Loucy (cell line): Measurements from ENCODE around the gene BLNK.

Source experiments
- H2AFZ ChIP-seq: fragments of 200-600 bp; sonication (generic); 2 replicates; pipeline ENCODE4 v1.6.0; 2016; ENCODE audit warnings: antibody characterized with exemption, mild to moderate bottlenecking, low read length, moderate library complexity
- H3F3A ChIP-seq: fragments of 200-600 bp; 2 replicates; pipeline ENCODE4 v1.6.0; 2016; ENCODE audit warnings: antibody characterized with exemption, low read depth, mild to moderate bottlenecking
- H3K27me3 ChIP-seq: fragments of 200-600 bp; sonication (generic); 2 replicates; pipeline ENCODE4 v1.6.1; 2014; ENCODE audit warnings: low read length, mild to moderate bottlenecking; ENCODE audit not compliant: insufficient read depth, poor library complexity, severe bottlenecking
- H3K36me3 ChIP-seq: fragments of 200-600 bp; sonication (generic); 2 replicates; pipeline ENCODE4 v1.6.1; 2016; ENCODE audit warnings: low read length; ENCODE audit not compliant: insufficient read depth
- H3K4me1 ChIP-seq: fragments of 200-600 bp; sonication (generic); 2 replicates; pipeline ENCODE4 v1.5.1; 2014; ENCODE audit warnings: low read length, mild to moderate bottlenecking; ENCODE audit not compliant: insufficient read depth, poor library complexity, severe bottlenecking
- H3K4me2 ChIP-seq: fragments of 200-600 bp; sonication (generic); 2 replicates; pipeline ENCODE4 v1.6.0; 2014; ENCODE audit warnings: antibody characterized with exemption, low read length, low read depth, mild to moderate bottlenecking; ENCODE audit not compliant: poor library complexity, severe bottlenecking
- H3K4me3 ChIP-seq: fragments of 200-600 bp; sonication (generic); 2 replicates; pipeline ENCODE4 v1.5.1; 2014; ENCODE audit warnings: low read length, mild to moderate bottlenecking, mixed read lengths; ENCODE audit not compliant: poor library complexity, severe bottlenecking
- H3K79me2 ChIP-seq: fragments of 200-600 bp; sonication (generic); 2 replicates; pipeline ENCODE4 v1.6.1; 2014; ENCODE audit warnings: low read length; ENCODE audit not compliant: insufficient read depth
- H3K9ac ChIP-seq: fragments of 200-600 bp; sonication (generic); 2 replicates; pipeline ENCODE4 v1.6.0; 2014; ENCODE audit warnings: mild to moderate bottlenecking, low read depth, low read length, moderate library complexity; ENCODE audit not compliant: poor library complexity, severe bottlenecking
- H3K9me2 ChIP-seq: fragments of 200-600 bp; sonication (generic); replicated peaks from 2 replicates; pipeline ENCODE4 v1.6.1; 2016; ENCODE audit warnings: low read depth, low read length, mixed read lengths
- H3K9me3 ChIP-seq: fragments of 200-600 bp; sonication (generic); 2 replicates; pipeline ENCODE4 v1.6.1; 2014; ENCODE audit warnings: mild to moderate bottlenecking, antibody characterized with exemption, low read length, low read depth; ENCODE audit not compliant: insufficient read depth
- H4K20me1 ChIP-seq: fragments of 200-600 bp; sonication (generic); 2 replicates; pipeline ENCODE4 v1.6.0; 2014; ENCODE audit warnings: antibody characterized with exemption, low read length, mild to moderate bottlenecking; ENCODE audit not compliant: insufficient read depth, poor library complexity, severe bottlenecking
- EZH2phosphoT487 ChIP-seq: fragments of 200-600 bp; IDR thresholded peaks from 2 replicates; pipeline ENCODE4 v1.6.1; 2018; ENCODE audit warnings: antibody characterized with exemption, mild to moderate bottlenecking, moderate library complexity, borderline replicate concordance
- TF ChIP-seq, protein P1 (sequence below): fragments of 200-600 bp; sonication (generic); conservative IDR thresholded peaks from 2 replicates; pipeline ENCODE4 v1.5.1; 2014; ENCODE audit warnings: mild to moderate bottlenecking, antibody characterized with exemption, low read length

Gene BLNK

DNA sequence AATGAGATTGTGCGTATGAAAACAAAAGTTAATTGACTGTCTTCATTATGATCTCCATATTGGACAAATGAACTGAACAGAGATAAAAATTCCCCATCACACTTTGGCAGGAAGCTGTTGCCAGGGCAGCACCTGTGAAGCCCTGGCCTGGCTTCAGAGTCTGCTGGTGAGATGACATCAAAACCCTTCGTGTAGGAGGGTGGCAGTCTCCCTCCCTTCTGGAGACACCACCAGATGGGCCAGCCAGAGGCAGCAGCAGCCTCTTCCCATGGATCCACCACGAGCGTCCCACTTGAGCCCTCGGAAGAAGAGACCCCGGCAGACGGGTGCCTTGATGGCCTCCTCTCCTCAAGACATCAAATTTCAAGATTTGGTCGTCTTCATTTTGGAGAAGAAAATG lies 32.9 kb upstream of the BLNK start, which contains the start of gene DNTT:
Gene DNTT (plus strand): TSS at position 205 of the 400 bp plus-strand sequence. CDS start 64 bp downstream, at position 269.
- no peaks in the 10 kb centered on the region for H3K27me3 ChIP-seq
- H3K4me1 ChIP-seq: peaks cover 4% of the 10 kb centered on the region
- no peaks in the 10 kb centered on the region for H3K79me2 ChIP-seq
- no peak within 1 kb of the TSS for H3K4me2 ChIP-seq
- H3F3A ChIP-seq: no peaks in the 10 kb centered on the region
- no peaks in the 10 kb centered on the region for H4K20me1 ChIP-seq
- no peak within 1 kb of the TSS for H2AFZ ChIP-seq
- H3K9me2 ChIP-seq: no peaks in the 10 kb centered on the region
- TF ChIP-seq EZH2phosphoT487: no peak
- TF ChIP-seq, protein P1, sequence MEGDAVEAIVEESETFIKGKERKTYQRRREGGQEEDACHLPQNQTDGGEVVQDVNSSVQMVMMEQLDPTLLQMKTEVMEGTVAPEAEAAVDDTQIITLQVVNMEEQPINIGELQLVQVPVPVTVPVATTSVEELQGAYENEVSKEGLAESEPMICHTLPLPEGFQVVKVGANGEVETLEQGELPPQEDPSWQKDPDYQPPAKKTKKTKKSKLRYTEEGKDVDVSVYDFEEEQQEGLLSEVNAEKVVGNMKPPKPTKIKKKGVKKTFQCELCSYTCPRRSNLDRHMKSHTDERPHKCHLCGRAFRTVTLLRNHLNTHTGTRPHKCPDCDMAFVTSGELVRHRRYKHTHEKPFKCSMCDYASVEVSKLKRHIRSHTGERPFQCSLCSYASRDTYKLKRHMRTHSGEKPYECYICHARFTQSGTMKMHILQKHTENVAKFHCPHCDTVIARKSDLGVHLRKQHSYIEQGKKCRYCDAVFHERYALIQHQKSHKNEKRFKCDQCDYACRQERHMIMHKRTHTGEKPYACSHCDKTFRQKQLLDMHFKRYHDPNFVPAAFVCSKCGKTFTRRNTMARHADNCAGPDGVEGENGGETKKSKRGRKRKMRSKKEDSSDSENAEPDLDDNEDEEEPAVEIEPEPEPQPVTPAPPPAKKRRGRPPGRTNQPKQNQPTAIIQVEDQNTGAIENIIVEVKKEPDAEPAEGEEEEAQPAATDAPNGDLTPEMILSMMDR: no peak
- H3K9ac ChIP-seq: no peak within 1 kb of the TSS
- no peak within 1 kb of the TSS for H3K4me3 ChIP-seq
- no peaks in the 10 kb centered on the region for H3K9me3 ChIP-seq
- no peaks in the 10 kb centered on the region for H3K36me3 ChIP-seq

DNA sequence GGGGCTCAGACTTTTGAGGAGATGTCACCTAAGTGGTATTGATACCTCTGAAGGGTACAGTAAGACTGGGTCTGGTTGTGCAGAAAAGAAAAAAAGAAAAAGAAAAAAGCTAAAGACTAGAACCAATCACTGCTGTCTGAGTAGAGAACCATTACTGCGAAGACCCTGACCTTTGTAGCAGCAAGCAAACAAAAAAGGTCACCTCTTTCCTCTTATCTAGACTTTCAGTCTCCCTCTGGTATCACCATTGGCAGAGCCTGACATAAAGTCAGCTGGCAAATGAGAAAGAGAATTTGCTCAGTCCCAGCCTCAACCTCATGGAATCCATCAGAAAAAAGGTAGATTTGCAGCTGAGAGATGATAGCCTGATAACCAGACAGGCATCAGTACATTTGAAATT lies 30.2 kb upstream of the BLNK start:
- Histone ChIP-seq H3K4me2 (no peak overlapping the region), H3F3A (no peaks in the 10 kb centered on the region), H3K9me3 (no peaks in the 10 kb centered on the region), H3K9ac (no peak overlapping the region), H3K4me3 (no peak overlapping the region), H4K20me1 (no peaks in the 10 kb centered on the region), H3K9me2 (no peaks in the 10 kb centered on the region), H3K79me2 (no peaks in the 10 kb centered on the region), H2AFZ (no peak overlapping the region), H3K4me1 (peaks cover under 1% of the 10 kb centered on the region), H3K36me3 (no peaks in the 10 kb centered on the region), H3K27me3 (no peaks in the 10 kb centered on the region)
- no peak for TF ChIP-seq EZH2phosphoT487
- TF ChIP-seq, protein P1: no peak

GRCh38 chr10:96299383-96299782 lies 28.0 kb upstream of the BLNK start:
- no peaks in the 10 kb centered on the region for H3K9me3 ChIP-seq
- no peak overlapping the region for H2AFZ ChIP-seq
- no peaks in the 10 kb centered on the region for H4K20me1 ChIP-seq
- TF ChIP-seq, protein P1: no peak
- H3K9me2 ChIP-seq: no peaks in the 10 kb centered on the region
- no peaks in the 10 kb centered on the region for H3F3A ChIP-seq
- H3K79me2 ChIP-seq: no peaks in the 10 kb centered on the region
- no peaks in the 10 kb centered on the region for H3K36me3 ChIP-seq
- H3K4me3 ChIP-seq: no peak overlapping the region
- H3K4me1 ChIP-seq: no peaks in the 10 kb centered on the region
- no peak overlapping the region for H3K4me2 ChIP-seq
- H3K27me3 ChIP-seq: no peaks in the 10 kb centered on the region
- no peak overlapping the region for H3K9ac ChIP-seq
